GM19468 (cell line): ENCODE measurements around the gene POM121C.
A peak's percentile ranks its signal among the peaks of the same experiment; 100 is the strongest.
"Not testable (repeated sequence)": the region's sequence is repeated elsewhere in the genome, so short reads cannot be mapped to it uniquely, and the experiment has no call there.

Experiments
- ATAC-seq: cut with Tn5 transposase; IDR thresholded peaks from one replicate; pipeline ENCODE4 v1.9.1; 2021; ENCODE audit warnings: mild to moderate bottlenecking, moderate library complexity, moderate number of reproducible peaks; ENCODE audit not compliant: unreplicated experiment; ENCODE audit errors: extremely low read depth

Gene POM121C

DNA sequence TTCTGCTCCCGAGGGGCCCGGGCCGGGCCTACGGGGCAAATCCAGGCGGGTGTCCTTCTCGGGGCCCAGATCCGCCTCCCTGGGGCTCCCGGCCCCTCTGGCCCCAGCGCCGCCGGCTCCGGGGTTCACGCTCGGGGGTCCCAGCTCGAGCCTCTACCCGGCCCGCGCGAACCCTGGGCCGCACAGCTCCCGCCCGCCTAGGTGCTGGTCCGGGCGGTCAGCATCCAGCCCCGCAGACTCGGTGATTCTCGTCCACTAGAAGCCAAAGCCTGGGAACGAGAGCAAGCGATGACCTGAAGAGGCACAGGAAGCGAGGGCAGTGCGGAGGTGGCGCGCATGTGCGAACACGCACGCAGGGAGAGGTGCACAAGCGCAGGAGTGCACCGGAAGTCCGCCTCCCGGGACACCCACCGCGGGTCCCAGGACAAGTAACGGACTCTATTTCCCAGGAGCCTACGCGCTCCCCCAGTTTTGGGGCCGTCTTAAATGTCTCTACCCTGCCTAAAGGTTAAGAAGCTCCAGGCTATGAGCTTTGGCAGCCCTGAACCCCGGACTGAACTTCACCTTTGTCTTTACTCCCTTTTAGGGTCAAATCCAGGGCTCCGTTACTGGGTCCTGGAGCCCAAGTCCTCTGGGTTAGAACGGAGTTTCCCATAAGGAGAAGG lies at the start of gene POM121C:
POM121C (minus strand) TSS at position 321 of the 665 bp plus-strand sequence. CDS start 44,803 bp downstream, outside the sequence.
- ATAC-seq, result peak; percentile 81

DNA sequence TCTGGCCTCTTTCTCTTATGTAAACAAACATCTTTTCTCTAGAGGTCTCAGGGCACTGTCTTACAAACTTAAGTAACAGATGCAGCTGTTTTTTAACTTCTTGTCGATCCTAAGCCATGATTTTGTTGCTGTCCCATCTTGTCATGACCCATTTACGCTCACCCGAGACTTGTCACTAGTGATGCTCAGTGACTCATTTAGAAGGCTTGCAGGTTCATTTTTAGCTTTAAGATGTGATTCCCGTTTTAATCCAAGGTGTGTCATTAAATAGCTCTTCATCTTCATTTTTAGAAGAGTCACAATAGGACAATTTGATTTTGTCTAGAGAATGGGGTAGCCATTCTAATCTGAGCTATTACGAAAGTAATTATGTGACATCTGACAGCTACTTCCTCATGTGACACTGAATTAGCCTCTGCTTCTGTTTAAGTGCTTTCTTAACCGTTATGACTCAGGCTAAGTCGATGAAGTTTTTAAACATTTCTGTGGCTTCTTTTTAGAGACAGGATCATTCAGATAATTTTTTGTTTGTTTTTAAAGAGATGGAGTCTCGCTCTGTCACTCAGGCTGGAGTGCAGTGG lies 48.7 kb upstream of the POM121C start:
- peak; percentile 32 for ATAC-seq

DNA sequence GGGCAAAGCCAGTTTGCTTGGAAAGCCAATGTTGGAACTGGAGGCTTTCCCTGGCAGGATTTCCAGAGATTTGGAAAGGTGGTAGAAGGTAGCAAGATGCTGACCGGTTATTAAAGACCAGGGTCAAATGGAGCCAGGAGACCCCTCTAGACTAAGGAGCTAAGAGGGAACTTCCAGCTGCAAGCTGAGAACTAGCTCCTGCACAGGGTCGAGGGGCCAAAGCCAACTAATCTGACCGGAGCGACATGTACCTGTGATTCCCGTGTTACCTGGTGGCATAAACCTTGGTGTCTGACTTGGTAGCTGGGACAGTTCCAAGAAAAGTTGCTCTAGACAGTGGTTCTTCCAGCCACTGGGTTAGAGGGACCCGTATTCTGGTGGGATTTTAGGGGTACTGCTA lies 47.8 kb upstream of the POM121C start:
- no peak for ATAC-seq

DNA sequence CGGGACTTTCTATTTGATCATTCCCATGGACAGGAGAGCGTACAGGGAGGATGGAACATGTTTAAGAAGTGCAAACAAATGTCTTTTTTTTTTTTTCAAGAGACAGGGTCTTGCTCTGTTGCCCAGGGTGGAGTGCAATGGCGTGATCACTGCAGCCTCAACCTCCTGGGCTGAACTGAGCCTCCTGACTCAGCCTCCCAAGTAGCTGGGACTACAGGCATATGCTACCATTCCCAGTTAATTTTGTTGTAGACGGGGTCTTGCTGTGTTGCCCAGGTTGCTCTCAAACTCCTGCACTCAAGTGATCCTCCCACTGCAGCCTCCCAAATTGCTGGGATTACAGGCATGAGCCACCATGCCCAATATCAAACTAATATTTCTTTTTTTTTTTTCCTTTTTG lies 46.5 kb upstream of the POM121C start:
- no peak for ATAC-seq

- ATAC-seq, result no peak
Observed at GRCh38 chr7:75531359-75531821, 45.3 kb upstream of the POM121C start.

- not testable (repeated sequence) for ATAC-seq
Observed at GRCh38 chr7:75527224-75527722, 41.2 kb upstream of the POM121C start.

- not testable (repeated sequence) for ATAC-seq
Observed at GRCh38 chr7:75521727-75522126, 35.6 kb upstream of the POM121C start.

GRCh38 chr7:75518842-75519241 lies 32.7 kb upstream of the POM121C start:
- ATAC-seq, result not testable (repeated sequence)

DNA sequence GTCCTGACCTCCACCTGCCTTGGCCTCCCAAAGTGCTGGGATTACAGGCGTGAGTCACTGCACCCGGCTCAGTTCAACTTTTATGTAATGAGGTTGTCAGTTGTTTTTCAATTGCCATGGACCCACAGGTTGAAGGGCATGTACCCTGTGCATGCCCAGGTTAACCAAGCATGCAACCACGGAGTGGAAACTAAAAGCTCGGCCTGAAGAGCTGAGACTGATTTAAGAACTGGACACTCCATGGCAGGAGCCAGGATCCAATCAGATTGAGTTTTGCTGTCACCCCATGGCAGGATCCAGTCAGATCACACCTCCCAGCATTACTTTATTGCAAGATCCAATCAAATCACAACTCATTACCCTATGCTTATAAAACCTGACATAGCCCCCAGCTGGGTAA lies 22.9 kb upstream of the POM121C start:
- not testable (repeated sequence) for ATAC-seq

DNA sequence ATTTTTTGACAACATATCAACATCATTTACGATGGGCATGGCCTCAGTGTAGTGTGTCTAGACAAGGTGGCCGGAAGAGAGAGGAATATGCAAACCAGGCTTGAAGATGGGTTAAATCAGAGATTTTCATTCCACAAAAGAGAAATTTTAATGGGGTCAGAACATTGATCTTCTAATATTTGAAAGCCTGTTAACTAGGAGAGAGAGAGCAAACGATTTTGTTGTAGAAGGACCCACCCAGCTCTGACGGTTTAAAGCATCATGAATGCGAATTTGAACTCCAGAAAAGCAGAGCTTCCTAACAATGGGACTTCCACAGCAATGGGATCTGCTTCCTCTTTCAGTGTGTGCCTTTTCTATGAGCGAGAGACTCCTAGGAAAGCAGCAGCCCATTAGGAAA lies 5.9 kb upstream of the POM121C start, which contains the start of gene SPDYE5:
SPDYE5 (plus strand) TSS at position 301 of the 400 bp plus-strand sequence. CDS start 1,728 bp downstream, outside the sequence.
- ATAC-seq, result not testable (repeated sequence)

GRCh38 chr7:75485355-75485978 lies 632 bp downstream of the POM121C start:
- not testable (repeated sequence) for ATAC-seq

- ATAC-seq, result not testable (repeated sequence)
Observed at GRCh38 chr7:75480313-75480712, 5.8 kb downstream of the POM121C start.

DNA sequence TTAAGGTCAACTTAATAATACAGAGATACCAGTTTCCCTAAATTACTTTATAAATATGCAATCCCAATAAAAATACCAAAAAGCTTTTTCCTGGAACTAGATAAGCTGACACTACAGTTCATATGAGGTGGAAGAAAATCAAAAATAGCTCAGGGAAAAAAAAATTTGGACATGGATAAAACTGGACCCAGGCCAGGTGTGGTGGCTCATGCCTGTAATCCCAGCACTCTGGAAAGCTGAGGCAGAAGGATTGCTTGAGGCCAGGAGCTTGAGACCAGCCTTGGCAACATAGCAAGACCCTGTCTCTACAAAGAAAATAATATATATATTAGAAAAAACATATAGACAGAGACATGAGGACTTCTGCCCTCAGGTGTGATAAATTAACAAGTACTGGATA lies 8.6 kb downstream of the POM121C start:
- ATAC-seq, result not testable (repeated sequence)

DNA sequence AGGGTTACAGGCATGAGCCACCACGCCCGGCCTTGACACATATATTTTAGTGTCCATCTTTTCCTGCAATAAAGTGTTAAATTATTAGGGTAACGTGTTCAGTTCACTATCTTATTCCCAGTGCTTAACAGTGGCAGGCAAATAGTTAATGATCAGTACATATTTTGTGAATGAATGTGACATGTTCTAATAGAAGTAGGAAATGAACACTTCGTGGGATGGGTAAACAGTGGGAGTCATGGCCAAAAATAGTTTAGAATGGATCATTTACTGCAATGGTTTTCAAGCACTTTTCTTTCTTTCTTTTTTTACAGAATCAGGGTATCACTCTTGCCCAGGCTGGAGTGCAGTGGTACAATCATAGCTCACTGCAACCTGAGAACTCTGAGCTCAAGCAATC lies 15.9 kb downstream of the POM121C start:
- not testable (repeated sequence) for ATAC-seq

- not testable (repeated sequence) for ATAC-seq
Observed at GRCh38 chr7:75460541-75460940, 25.6 kb downstream of the POM121C start.

- not testable (repeated sequence) for ATAC-seq
Observed at GRCh38 chr7:75458034-75458433, 28.1 kb downstream of the POM121C start.

- not testable (repeated sequence) for ATAC-seq
Observed at GRCh38 chr7:75456403-75456802, 29.7 kb downstream of the POM121C start.

DNA sequence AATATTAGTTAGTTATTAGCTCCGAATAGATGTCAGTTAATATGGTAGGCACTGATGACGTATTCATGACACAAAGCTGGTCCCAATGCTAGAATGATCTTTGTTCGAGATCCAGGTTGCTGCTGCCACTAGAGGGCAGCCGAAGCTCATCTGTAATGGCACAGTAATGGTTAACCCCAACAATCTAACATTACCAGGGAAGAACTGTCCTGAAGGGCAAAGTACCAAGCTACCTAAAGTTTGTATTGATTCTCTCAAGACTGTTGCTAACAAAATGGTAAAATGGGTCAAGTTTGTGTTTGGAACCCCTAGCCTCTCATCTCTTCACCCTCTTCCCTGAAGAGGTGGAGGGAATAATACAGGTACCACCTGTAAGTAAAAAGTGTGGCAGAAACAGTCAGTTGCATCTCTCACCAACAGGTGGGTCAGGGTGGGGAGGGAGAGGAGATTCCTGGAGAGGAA lies 33.6 kb downstream of the POM121C start:
- ATAC-seq, result peak; percentile 85

GRCh38 chr7:75449946-75450345 lies 36.2 kb downstream of the POM121C start:
- ATAC-seq, result not testable (repeated sequence)

DNA sequence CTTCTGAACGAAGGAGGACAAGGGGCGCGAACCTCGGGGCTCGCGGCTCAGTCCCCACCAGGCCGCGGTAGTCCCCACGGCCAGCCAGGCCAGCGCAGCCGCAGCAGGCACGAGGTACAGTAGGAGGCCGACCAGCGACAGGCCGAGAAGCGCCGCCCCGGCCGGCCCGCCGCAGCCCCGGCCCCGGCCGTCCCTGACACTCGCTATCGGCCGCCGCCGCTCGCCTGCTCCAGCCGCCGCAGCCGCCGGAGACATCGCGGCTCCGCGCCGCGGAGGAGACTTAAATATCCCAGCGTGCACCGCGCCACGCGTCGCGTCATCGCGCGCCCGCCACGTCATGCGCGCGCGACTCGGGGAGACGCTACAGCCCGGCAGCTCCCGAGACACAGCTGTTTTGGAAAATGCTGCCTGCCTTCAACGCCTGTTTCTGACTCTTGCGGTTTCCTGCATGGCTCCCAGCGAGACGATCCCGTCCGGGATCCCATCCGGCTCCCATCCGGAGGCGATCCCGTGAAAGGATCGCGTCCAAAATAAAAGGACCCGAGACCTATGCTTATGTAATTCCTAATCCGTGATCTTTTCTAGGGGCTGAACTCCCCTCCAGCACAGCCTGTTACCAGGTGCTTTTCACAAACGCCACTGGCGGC lies 43.5 kb downstream of the POM121C start:
- ATAC-seq, result peak; percentile 72
